Parathyroid adenoma (tissue), 2 donors: ENCODE results near the gene RIPPLY2.
"Not testable (repeated sequence)": the region's sequence is repeated elsewhere in the genome, so short reads cannot be mapped to it uniquely, and the experiment has no call there.

Experiments used
- H2AFZ ChIP-seq: fragments of 300-600 bp; sonication (generic); one replicate; pipeline ENCODE4 v1.7.0; 2017; ENCODE audit warnings: antibody characterized with exemption, mild to moderate bottlenecking
- H3K27ac ChIP-seq: fragments of 300-600 bp; sonication (generic); one replicate; pipeline ENCODE4 v1.7.0; 2017
- H3K27me3 ChIP-seq: fragments of 300-600 bp; sonication (generic); one replicate; pipeline ENCODE4 v1.7.0; 2017; ENCODE audit warnings: low read length; ENCODE audit not compliant: control insufficient read depth, insufficient read depth
- H3K36me3 ChIP-seq: fragments of 300-600 bp; sonication (generic); one replicate; pipeline ENCODE4 v1.7.0; 2017; ENCODE audit warnings: low read length; ENCODE audit not compliant: control insufficient read depth, insufficient read depth
- H3K4me1 ChIP-seq: fragments of 300-600 bp; sonication (generic); one replicate; pipeline ENCODE4 v1.7.0; 2017; ENCODE audit warnings: control low read depth
- H3K4me2 ChIP-seq: fragments of 300-600 bp; sonication (generic); one replicate; pipeline ENCODE4 v1.7.0; 2017; ENCODE audit warnings: low read length
- H3K4me3 ChIP-seq: fragments of 300-600 bp; sonication (generic); one replicate; pipeline ENCODE4 v1.7.0; 2017; ENCODE audit warnings: low read depth, low read length
- H3K79me2 ChIP-seq: fragments of 300-600 bp; sonication (generic); one replicate; pipeline ENCODE4 v1.7.0; 2017; ENCODE audit warnings: control low read depth
- H3K9ac ChIP-seq: fragments of 300-600 bp; sonication (generic); one replicate; pipeline ENCODE4 v1.7.0; 2017; ENCODE audit warnings: mild to moderate bottlenecking
- H3K9me3 ChIP-seq: fragments of 300-600 bp; sonication (generic); one replicate; pipeline ENCODE4 v1.7.0; 2017; ENCODE audit warnings: low read length; ENCODE audit not compliant: control insufficient read depth
- CTCF ChIP-seq: fragments of 300-600 bp; sonication (generic); IDR thresholded peaks from one replicate; pipeline ENCODE4 v1.7.0; 2017; ENCODE audit warnings: antibody characterized with exemption, mild to moderate bottlenecking
- donor health status: primary hyperparathyroidism.

Gene RIPPLY2

GRCh38 chr6:83893024-83893423, 39.9 kb downstream of the RIPPLY2 start:
- no peak for TF ChIP-seq CTCF
- H3K9me3 ChIP-seq, result no peaks in the 10 kb centered on the region
- no peak overlapping the region for H3K27ac ChIP-seq
- H3K4me3 ChIP-seq, result no peak overlapping the region
- H3K9ac ChIP-seq, result no peak overlapping the region
- no peaks in the 10 kb centered on the region for H3K36me3 ChIP-seq
- no peak overlapping the region for H3K4me2 ChIP-seq
- peaks cover 3% of the 10 kb centered on the region for H3K4me1 ChIP-seq
- H2AFZ ChIP-seq, result no peak overlapping the region
- H3K79me2 ChIP-seq, result peaks cover 20% of the 10 kb centered on the region
- no peaks in the 10 kb centered on the region for H3K27me3 ChIP-seq

- not testable (repeated sequence) for H3K27ac ChIP-seq, H2AFZ ChIP-seq, H3K36me3 ChIP-seq, H3K4me1 ChIP-seq, H3K9me3 ChIP-seq, H3K9ac ChIP-seq, H3K4me2 ChIP-seq, H3K27me3 ChIP-seq, H3K4me3 ChIP-seq
- H3K79me2 ChIP-seq, result peaks cover 21% of the 10 kb centered on the region
Observed at GRCh38 chr6:83897094-83897493, 43.9 kb downstream of the RIPPLY2 start.

- H3K4me1 ChIP-seq, result no peaks in the 10 kb centered on the region
- H3K27ac ChIP-seq, result no peak overlapping the region
- H3K4me2 ChIP-seq, result no peak overlapping the region
- H3K4me3 ChIP-seq, result no peak overlapping the region
- H3K36me3 ChIP-seq, result no peaks in the 10 kb centered on the region
- no peaks in the 10 kb centered on the region for H3K9me3 ChIP-seq
- H3K27me3 ChIP-seq, result no peaks in the 10 kb centered on the region
- peaks cover 25% of the 10 kb centered on the region for H3K79me2 ChIP-seq
- no peak overlapping the region for H2AFZ ChIP-seq
- H3K9ac ChIP-seq, result no peak overlapping the region
- no peak for TF ChIP-seq CTCF
Observed at GRCh38 chr6:83901624-83902023, 48.5 kb downstream of the RIPPLY2 start.

- no peak for TF ChIP-seq CTCF
- H3K79me2 ChIP-seq, result peaks cover 18% of the 10 kb centered on the region
- no peaks in the 10 kb centered on the region for H3K4me1 ChIP-seq
- H3K9ac ChIP-seq, result no peak overlapping the region
- no peak overlapping the region for H3K27ac ChIP-seq
- H3K36me3 ChIP-seq, result no peaks in the 10 kb centered on the region
- H3K9me3 ChIP-seq, result no peaks in the 10 kb centered on the region
- no peaks in the 10 kb centered on the region for H3K27me3 ChIP-seq
- no peak overlapping the region for H2AFZ ChIP-seq
- no peak overlapping the region for H3K4me2 ChIP-seq
- no peak overlapping the region for H3K4me3 ChIP-seq
Observed at GRCh38 chr6:83904395-83904794, 51.2 kb downstream of the RIPPLY2 start.

GRCh38 chr6:83905648-83906047, 52.5 kb downstream of the RIPPLY2 start:
- Histone ChIP-seq H3K9me3 (no peaks in the 10 kb centered on the region), H3K4me3 (no peak overlapping the region), H3K4me2 (no peak overlapping the region), H3K27me3 (no peaks in the 10 kb centered on the region), H3K79me2 (peaks cover 18% of the 10 kb centered on the region), H3K36me3 (no peaks in the 10 kb centered on the region), H3K27ac (no peak overlapping the region), H2AFZ (no peak overlapping the region), H3K4me1 (peaks cover 3% of the 10 kb centered on the region), H3K9ac (no peak overlapping the region)
- TF ChIP-seq CTCF, result no peak
